T-helper 1 cell (primary cell): ENCODE measurements around the gene NMU.
"Not testable (repeated sequence)": the region's sequence is repeated elsewhere in the genome, so short reads cannot be mapped to it uniquely, and the experiment has no call there.

Experiments
- DNase-seq, 5 donors: peaks; one replicate each; pipeline ENCODE4 v3.0.0-alpha.2; 2012 to 2020

Gene NMU

DNA sequence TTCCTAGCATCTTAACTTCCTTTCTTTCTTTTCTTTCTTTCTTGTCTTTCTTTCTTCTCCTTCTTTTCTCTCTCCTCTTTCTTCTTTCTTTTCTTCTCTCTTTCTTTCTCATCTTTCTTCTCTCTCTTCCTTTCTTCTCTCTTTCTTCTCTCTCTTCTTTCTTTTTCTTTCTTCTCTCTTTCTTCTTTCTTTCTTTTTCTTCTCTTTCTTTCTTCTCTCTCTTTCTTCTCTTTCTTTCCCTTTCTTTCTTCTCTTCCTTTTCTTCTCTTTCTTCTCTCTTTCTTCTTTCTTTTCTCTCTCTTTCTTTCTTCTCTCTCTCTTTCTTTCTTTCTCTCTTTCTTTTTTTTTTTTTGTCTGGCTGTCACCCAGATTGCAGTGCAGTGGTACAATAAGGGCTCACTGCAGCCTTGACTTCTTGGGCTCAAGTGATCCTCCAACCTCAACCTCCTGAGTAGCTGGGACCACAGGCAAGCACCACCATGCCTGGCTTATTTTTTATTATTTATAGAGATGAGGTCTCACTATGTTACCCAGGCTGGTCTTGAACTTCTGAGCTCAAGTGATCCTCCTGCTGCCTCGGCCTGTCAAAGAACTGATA lies 17.5 kb downstream of the NMU start:
- DNase-seq, result no peak

DNA sequence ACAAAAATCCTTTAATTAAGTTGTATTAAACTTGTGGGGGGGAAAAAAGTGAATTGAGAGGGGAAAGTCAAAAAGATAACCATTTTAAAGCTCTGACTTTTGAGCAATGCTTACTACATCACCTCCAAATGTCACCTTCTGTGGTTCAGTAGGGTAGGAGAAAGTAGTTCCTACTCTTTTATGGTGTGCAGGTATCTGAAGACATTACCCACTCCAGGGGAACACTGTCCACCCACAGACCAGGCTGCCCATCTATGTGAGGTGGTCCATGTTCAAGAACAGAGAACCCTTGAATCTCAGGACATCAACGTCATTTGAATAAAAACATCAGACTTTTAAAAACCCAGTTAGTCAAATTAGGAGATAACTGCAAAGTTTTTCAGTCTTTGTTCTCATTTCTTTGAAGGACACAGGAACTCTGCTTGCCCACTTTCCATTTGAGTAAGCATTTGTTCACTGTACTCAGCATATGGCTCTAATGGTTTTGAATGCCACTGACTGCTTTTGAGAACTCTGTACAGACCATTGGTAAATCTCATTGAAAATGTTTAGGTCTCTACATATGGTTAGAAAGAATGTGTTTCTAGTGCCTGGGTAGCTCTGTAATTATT lies 18.4 kb downstream of the NMU start:
- DNase-seq, result peak in 1 of 5 donors; percentile 58

DNA sequence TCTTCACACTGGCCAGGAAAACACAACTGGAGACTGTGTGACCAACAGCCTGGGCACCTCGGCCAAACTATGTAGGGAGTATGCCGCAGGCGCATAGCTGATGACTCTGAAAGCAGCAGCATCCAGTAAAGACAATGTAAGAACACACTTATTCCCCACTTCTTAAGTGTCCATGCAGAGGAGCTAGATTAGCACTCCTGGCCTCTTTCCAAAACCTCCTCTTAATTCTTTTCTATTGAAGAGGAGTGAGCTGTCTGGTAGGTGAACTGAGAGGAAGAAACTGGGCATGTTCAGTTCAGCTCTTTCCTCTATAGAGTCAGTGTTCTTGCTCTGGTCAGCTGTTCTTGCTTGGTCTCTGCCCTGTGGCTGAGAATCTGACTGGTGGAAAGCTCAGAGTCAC lies 21.1 kb downstream of the NMU start:
- DNase-seq, result no peak

DNA sequence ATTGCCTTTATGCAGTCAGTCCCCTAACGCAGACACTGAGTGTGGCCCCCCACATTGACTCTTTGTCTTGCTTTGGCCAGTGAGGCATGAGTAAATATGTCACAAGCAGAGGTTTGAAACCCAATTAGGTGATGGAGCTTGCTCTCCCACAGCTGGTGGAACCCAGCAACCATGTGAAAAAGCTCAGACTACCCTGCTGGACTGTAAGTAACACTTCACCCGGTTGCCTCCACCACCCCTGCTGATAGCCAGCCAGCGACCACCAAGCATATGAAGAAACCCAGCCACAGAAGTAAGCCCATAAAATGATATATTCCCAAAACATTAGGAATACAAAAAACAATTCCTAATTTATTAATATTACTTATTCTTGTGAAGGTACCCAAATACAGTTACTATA lies 22.5 kb downstream of the NMU start:
- DNase-seq, result no peak

DNA sequence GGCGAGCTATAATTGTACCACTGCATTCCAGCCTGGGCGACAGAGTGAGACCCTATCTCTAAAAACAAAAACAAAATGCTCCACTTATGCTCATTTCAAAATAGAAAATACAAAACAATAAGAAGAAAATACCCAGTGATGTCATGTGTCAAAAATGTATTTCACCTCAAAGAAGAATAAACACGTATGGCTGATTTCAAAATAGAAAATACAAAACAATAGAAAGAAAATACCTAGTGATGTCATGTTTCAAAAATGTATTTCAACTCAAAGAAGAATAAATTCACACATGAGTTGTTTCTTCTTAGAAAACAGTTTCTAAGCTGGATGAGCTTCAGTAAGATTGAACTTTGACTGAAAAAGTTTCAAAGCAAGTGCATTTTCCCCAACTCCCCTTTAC lies 23.8 kb downstream of the NMU start:
- DNase-seq, result no peak

DNA sequence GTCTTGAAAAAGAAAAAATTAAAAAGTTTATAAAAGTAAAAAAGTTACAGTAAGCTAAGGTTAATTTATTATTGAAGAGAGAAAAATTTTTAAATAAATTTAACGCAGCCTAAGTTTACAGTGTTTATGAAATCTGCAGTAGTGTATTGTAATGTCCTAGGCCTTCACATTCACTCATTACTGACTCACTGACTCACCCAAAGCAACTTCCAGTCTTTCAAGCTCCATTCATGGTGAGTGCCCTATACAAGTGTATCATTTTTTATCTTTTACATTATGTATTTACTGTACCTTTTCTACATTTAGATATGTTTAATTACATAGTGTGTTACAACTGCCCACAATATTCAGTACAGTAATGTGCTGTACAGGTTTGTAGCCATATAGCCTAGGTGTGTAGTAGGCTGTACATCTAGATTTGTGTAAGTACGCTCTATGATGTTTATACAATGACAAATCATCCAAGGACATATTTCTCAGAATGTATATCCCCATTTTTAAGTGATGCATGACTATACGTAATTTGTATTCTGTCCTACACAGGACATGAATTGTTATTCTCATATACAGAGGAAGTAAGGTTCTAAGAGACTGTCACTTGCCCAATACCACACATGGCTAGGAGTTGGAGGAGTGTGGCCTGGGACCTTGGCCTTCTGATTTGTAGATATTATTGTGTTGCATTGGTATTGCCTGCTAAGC lies 24.6 kb downstream of the NMU start:
- DNase-seq, result no peak

DNA sequence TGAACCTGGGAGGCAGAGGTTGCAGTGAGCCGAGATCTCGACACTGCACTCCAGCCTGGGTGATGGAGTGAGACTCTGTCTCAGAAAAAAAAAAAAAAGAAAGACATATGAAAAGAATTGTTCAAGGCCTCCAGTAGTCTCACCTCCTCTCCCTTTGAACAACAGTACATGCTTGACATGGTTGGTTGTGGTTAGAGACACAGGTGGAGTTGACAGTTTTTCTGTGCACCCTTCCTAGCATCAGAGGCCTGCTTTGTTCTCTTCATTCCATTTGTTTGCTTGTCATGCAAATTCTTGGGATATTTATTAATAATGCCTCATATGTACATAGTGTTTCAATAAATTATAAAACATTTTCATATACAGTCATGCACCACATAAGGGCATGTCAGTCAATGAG lies 25.7 kb downstream of the NMU start:
- DNase-seq, result no peak

DNA sequence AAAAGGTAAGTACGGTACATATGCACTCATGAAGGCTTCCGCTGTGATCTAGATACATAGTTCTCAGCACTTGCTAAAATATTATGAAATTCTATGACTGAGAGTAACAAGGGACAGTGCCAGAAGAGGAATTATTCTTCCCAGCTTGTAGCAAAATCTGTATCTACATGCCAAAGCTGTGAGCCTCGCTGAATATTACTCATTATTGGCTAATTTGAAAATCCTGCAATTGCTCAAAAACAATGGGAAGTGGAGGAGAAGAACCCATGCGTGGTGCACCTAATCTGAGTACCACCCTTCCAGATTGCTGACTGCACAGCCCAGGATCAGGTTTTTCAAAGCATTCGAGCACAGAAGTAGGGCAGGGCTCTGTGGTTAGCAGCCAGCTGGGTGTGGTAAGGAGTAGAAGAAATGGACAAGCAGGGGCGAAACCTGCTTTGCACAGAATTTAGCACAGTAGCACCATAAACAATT lies 26.7 kb downstream of the NMU start:
- DNase-seq, result no peak

DNA sequence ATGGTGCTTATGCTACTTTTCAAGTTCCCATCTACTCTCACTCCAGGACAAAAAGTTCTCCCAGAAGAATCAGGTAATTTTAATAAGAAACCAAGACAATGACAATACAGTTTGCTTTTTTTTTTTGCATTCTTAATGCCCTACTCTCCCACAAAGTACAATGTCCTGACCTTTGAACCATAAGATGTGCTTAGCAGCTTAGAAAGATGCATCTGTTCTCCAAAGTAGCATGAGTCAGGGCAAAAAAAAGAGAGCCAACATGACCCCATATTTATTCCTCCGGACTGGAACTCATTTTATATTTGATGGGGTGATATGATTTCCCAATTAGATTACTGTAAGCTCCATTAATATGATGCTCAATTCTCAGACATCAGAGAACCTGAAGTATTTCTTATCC lies 27.5 kb downstream of the NMU start:
- no peak for DNase-seq

DNA sequence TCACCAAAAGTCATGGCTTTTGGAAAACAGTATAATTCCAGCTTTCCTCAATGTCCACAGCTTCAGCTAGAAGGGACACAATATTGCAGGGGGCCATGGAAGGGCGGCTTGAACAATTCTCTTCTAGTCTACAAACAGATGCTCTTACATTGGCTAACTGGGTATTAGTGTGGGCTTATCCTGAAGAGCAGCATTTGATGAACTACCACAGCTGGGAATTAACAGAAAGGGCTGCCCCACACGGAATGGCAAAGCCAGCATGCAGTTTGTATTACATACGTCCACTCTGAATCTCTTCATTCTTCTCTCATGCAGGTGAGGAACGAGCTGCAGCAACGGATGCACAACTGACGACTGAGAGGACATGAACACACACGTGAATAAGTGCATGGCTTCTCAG lies 31.1 kb downstream of the NMU start:
- no peak for DNase-seq

DNA sequence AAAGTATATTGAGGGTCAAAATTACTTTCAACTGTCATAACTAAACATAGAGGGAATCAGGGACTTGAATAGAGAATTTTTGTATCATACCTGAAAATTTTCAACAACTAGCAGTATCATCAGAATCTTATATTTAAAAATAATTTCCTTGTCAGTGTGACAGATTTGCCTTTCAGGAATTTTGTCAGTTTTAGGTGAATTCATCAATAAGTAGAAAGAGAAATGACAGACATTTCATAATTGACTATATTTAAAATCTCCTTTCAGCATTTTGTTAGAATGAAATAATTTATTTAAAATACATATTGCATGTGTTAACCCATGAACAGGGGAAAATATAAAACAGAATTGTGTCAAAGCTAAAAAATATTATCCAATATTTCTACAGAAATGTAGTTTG lies 35.5 kb downstream of the NMU start:
- no peak for DNase-seq

DNA sequence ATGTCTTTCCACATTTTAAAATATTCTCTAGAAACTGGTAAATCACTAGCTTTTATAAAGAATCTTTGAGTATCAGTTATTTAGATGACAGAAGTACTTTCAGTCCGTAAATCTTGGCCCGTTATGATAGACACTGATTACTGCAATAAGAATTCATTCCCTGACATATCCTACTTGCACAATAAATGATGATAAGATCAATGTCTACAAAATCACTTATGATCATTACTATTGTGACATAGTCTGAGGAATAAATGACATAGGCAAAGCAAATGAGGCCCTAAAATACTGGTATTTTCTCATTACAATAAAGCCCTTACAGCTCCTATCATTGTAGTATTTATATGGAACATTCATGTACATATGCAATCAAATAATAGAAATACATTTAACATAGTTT lies 37.5 kb downstream of the NMU start:
- no peak for DNase-seq

DNA sequence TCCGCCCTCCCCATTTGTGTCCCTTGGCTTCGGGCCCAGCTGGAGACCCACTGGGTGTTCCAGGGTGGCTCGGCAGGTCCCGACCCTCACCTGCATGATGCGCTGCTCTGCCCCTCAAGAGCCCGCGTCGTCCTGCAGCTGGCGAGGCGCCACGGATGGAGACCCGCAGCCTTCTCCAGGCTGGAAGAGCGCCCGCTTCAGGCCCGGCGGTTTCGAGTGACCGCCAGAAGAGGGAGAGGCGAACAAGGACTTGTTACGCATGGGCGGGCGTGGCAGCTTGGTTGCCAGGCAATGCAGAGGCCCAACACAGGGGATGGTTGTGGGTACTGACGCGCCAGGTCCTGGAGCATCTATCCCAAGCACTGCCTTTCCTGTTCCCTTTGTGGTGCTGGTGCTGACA lies 44.1 kb downstream of the NMU start, which contains the start of gene PDCL2:
PDCL2 (minus strand) TSS at position 232 of the 400 bp plus-strand sequence; CDS start at position 96, 136 bp downstream.
- DNase-seq, result no peak

DNA sequence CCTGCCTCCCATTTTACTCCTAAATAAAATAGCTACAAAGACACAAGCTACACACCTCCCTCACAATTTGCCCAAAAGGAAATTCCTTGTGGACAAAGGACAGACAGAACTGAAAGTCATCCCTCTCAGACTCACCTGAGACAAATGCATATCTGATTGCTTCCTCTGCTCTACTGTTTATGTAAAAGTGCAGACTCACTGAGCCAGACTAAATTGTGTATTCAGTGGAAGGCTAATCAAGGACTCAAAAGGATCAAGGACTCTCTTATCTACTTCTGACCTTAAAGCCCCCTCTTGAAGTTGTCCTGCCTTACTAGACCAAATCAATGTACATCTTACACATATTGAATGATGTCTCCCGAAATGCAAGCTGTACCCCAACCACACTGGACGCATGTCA lies 47.9 kb downstream of the NMU start:
- DNase-seq, result no peak

DNA sequence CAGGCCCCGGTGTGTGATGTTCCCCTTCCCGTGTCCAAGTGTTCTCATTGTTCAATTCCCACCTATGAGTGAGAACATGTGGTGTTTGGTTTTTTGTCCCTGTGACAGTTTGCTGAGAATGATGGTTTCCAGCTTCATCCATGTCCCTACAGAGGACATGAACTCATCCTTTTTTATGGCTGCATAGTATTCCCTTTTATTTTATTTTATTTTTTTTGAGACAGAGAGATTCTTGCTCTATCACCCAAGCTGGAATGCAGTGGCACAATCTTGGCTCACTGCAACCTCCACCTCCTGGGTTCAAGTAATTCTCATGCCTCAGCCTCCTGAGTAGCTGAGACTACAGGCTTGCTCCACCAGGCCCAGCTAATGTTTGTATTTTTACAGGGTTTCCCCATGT lies 53.3 kb downstream of the NMU start:
- DNase-seq, result not testable (repeated sequence)

DNA sequence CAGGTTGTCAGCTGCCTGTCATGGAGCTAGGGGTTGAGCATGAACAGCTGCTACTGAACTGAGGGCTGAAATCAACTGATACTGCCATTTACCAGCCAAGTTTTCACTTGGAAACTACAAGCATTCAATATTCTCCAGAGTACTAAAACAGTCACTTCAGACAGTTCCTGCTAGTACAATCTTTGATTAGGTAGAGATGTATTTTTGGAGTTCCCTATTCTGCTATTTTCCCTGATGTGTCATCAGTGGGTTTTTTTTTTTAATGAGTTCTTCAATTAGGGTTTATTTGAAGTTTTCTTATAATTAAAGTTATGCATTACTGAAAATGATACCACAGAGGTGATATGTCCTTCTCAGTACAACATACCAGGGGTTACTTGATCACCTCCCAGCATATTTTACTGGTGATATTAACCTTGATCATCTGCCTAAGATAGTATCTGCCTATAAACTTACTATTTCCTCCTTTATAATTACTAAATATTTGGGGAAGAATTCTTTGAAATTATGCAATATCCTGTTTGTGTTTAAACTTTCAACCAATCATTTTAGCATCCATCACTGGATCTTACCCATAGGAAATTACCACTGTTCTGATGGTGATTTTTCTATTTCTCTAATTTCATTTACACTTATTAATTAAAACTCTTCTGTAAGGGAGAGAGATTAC lies 57.6 kb downstream of the NMU start:
- DNase-seq, result no peak

DNA sequence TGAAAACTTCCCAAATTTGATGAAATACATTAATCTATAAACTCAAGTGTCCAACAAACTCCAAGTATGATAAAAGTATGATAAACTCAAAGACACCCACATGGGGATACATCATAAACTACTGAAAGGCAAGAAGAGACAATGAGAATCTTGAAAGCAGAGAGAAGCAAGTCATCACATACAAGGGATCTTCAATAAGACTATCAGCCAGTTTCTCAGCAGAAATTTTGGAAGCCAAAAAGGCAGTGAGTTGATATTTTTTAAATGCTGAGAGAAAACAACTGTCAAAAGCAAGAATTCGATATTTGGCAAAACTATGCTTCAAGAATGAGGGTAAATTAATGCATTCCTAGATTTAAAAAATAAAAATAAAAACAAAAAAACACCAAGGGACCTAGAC lies 60.6 kb downstream of the NMU start:
- no peak for DNase-seq

DNA sequence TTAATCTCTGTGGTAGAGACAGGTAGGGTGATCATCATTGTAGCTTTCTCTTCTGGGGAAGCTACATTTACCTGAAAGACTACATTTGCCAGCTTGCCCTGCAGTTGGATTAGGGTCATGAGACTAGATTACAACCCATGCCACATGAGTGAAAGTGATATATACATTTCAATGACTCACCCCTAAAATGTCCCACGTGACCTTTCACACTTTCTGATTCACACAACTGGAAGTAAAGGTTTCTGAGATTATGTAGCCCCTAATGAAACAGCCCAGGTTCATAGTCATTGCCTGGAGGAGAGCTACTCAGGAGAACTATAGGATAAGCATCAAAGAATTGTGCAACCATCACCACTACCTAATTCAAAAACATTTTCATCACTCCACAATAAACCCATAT lies 61.8 kb downstream of the NMU start:
- DNase-seq, result no peak

DNA sequence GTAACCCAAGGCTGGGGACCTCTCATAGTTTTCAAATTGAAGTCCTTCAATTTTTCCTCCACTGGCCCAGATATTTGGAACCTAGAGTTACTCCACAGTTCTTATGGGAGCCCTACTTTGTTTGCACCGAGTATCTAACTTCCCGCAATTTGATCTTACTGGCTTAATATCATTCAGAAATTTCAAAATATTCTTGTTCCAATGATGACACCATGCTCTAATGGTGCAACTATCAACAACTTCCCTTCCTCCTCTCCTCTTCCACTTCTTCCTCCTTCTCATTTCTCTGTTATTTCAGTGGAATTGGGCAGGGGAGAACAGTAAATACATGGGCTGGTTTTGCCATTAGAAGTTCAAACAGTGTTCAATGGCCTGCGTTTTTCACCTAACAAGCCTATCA lies 64.3 kb downstream of the NMU start:
- no peak for DNase-seq

DNA sequence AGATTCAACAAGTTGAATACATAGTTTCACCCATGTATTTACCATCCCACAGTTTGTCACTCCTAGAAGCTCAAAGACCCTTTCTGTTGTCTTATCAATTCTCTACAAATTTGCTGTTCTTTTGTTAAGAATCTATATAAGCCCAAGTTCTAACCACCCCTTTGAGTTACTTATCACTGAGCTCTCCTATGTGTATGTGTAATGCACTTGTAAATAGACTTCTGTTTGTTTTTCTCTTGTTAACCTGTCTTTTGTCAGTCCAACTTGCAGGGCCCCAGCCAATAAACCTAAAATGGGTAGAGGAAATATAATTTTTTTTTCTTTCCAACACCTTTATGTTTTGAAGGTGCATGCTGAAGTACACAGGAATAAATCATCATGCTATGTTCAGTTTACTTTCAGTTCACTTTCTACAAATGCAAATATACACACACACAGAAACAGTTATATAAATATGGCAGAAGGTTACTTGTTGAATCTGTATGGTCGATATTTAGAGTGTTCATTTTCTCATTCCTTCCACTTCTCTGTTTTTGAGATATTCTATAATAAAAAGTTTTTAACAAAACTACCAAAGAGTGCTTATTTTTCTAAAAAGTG lies 67.1 kb downstream of the NMU start:
- no peak for DNase-seq

DNA sequence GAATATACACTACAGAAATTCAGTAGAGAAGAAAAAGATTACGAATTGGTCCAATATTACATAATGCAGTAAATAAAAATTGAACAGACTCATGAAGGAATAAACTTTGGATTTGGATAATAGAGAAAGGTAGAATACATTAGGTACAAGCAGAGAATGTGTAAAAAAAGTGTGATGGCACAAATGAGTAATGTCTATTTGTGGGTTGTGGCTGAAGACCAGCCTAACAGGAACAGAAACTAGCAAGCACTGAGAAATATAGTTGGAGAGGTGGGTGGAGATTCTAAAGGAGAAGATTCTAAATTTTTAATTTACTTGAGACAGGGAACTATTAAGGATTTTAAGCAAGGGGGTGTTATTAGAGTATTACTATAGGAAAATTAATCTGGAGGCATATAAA lies 74.2 kb downstream of the NMU start:
- peak in 1 of 5 donors; percentile 25 for DNase-seq

DNA sequence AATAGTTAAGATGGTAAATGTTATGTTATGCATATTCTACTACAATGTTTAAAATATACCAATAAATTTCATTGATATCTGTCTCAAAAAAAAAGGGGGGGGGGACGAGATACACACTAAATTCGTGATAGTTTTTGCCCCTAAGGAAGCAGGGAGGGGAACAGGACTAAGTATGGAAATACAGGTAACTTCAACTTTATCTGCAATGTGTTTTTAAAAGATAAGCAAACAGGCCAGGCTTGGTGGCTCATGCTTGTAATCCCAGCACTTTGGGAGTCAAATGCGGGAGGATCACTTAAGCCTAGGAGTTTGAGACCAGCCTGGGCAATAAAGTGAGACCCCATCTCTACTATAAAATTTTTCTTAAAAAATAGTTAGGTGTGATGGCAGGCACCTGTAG lies 76.0 kb downstream of the NMU start:
- no peak for DNase-seq

DNA sequence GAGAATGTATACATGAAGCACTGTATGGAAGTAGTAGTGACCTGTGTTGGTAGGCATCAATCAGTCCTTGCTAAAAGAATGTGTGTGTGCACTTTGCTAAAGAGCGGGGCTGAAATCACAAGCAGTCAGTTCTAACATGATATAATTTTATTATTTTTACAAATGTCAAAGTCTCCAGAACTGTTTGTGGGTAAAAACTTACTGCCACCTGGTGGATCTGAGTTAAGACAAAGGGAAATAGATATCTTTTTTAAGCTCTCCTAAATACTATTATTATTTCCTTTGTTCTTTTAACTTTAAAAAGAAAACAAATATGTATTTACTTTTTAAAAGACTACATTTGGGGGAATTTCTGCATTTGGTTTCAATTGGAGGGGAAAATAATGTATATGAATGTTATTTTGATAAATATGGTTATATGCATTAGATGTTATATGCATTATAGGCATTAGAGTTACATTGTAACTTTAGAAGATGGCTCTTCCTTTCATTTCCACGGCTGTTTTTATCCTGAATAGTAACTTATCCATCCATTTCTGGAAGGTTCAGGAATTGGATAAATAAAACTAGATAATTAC lies 81.6 kb downstream of the NMU start:
- DNase-seq, result peak in 1 of 5 donors; percentile 14
